Measurements from ENCODE around the gene BRD4.

The BRD4 gene

GRCh38 chr19:15248648-15249527, 83.5 kb downstream of the BRD4 start:
- DNase-seq (ENCODE audit: low read depth in 2 of 2) = no peak

- no peak for DNase-seq (ENCODE audit: low read depth in 2 of 2)
Observed at GRCh38 chr19:15248106-15248505, 84.2 kb downstream of the BRD4 start.

- DNase-seq (ENCODE audit: low read depth in 2 of 2) = no peak
Observed at GRCh38 chr19:15247107-15248014, 85.0 kb downstream of the BRD4 start.

- no peak for DNase-seq (ENCODE audit: low read depth in 2 of 2)
Observed at GRCh38 chr19:15246198-15246481, 86.2 kb downstream of the BRD4 start.

- no peak for DNase-seq (ENCODE audit: low read depth in 2 of 2)
Observed at GRCh38 chr19:15245370-15246197, 86.8 kb downstream of the BRD4 start.

- no peak for DNase-seq (ENCODE audit: low read depth in 2 of 2)
Observed at GRCh38 chr19:15244808-15245207, 87.5 kb downstream of the BRD4 start.

GRCh38 chr19:15244106-15244803, 88.1 kb downstream of the BRD4 start:
- DNase-seq (ENCODE audit: low read depth in 2 of 2) = no peak

GRCh38 chr19:15243236-15243957, 88.9 kb downstream of the BRD4 start:
- DNase-seq (ENCODE audit: low read depth in 2 of 2) = no peak

- DNase-seq (ENCODE audit: low read depth in 2 of 2) = no peak
Observed at GRCh38 chr19:15241259-15241910, 91.0 kb downstream of the BRD4 start.

GRCh38 chr19:15240515-15240914, 91.8 kb downstream of the BRD4 start:
- no peak for DNase-seq (ENCODE audit: low read depth in 2 of 2)

- DNase-seq (ENCODE audit: low read depth in 2 of 2) = no peak
Observed at GRCh38 chr19:15239337-15239949, 92.9 kb downstream of the BRD4 start.

GRCh38 chr19:15238639-15239155, 93.6 kb downstream of the BRD4 start:
- DNase-seq (ENCODE audit: low read depth in 2 of 2) = no peak

GRCh38 chr19:15237759-15238638, 94.3 kb downstream of the BRD4 start:
- DNase-seq (ENCODE audit: low read depth in 2 of 2) = no peak

- DNase-seq (ENCODE audit: low read depth in 2 of 2) = no peak
Observed at GRCh38 chr19:15236886-15237285, 95.5 kb downstream of the BRD4 start.

- no peak for DNase-seq (ENCODE audit: low read depth in 2 of 2)
Observed at GRCh38 chr19:15235781-15236180, 96.6 kb downstream of the BRD4 start.

- no peak for DNase-seq (ENCODE audit: low read depth in 2 of 2)
Observed at GRCh38 chr19:15234431-15235130, 97.8 kb downstream of the BRD4 start.

GRCh38 chr19:15231271-15231670, 101.1 kb downstream of the BRD4 start:
- DNase-seq (ENCODE audit: low read depth in 2 of 2) = no peak

- no peak for DNase-seq (ENCODE audit: low read depth in 2 of 2)
Observed at GRCh38 chr19:15227261-15227660, 105.1 kb downstream of the BRD4 start.

Data from activated CD4-positive, alpha-beta T cell treated with anti-CD3 and anti-CD28 coated beads for 24 hours (primary cell).